A549 (cell line): ENCODE measurements around the gene MAP2. TPM values are rescaled to one million over a fixed set of nuclear protein-coding genes. Genes with fewer than 3 reads are reported as not detected.

Experiments
- ATAC-seq, 2 experiments: fragments of 200-7000 bp in 1 of 2; fragments of >200 bp in 1 of 2; cut with Nextera tagmentation in 1 of 2; cut with Tn5 transposase in 1 of 2; 3 replicates each; pipeline versions ENCODE4 v1.8.0 to v1.9.1; 2018 to 2020; ENCODE audit warnings: mild to moderate bottlenecking in 1 of 2, moderate library complexity in 1 of 2
- CTCF ChIA-PET: fragments of 300-600 bp; sonication (Branson Sonifier 250); formaldehyde crosslinking; extraction: SDS; loops from one replicate; lab custom pipeline; 2021; ENCODE audit warnings: antibody characterized with exemption, inconsistent platforms; lab: Yijun Ruan, JAX
- POLR2A ChIA-PET: fragments of 350-600 bp; formaldehyde crosslinking; extraction: SDS; loops from one replicate; lab custom pipeline; 2021; ENCODE audit warnings: antibody characterized with exemption, inconsistent platforms; lab: Yijun Ruan, JAX
- DNase-seq, 2 experiments: peaks; one replicate each; pipeline versions ENCODE4 v3.0.0 to v3.0.0-alpha.2; 2011 to 2016; ENCODE audit warnings: low read depth in 1 of 2, low spot score in 1 of 2
- FAIRE-seq: peaks from 2 replicates; lab custom pipeline; 2011; peaks lifted over from hg19 to GRCh38; lab: Jason Lieb, UNC
- H3K27ac ChIP-seq, 2 experiments: fragments of >200 bp; sonication (Bioruptor Twin); formaldehyde crosslinking; 3 replicates each; pipeline ENCODE4 v1.5.1; 2016 to 2017
- H3K4me1 ChIP-seq: fragments of >200 bp; sonication (Bioruptor Twin); formaldehyde crosslinking; 3 replicates; pipeline ENCODE4 v1.6.1; 2016
- H3K4me2 ChIP-seq: fragments of >200 bp; sonication (Bioruptor Twin); formaldehyde crosslinking; 3 replicates; pipeline ENCODE4 v1.6.1; 2016
- H3K4me3 ChIP-seq: fragments of >200 bp; sonication (Bioruptor Twin); formaldehyde crosslinking; 3 replicates; pipeline ENCODE4 v1.5.1; 2016
- H3K9me3 ChIP-seq: fragments of >200 bp; sonication (Bioruptor Twin); formaldehyde crosslinking; 3 replicates; pipeline ENCODE4 v1.6.1; 2016
- CHD2 ChIP-seq: fragments of 150-350 bp; IDR thresholded peaks from 2 replicates; pipeline ENCODE4 v1.6.1; 2014; ENCODE audit warnings: low read length; ENCODE audit not compliant: partially characterized antibody
- CHD4 ChIP-seq: fragments of 200-600 bp; sonication (generic); IDR thresholded peaks from 2 replicates; pipeline ENCODE4 v1.6.1; 2016; ENCODE audit warnings: antibody characterized with exemption, mild to moderate bottlenecking, borderline replicate concordance
- ELK1 ChIP-seq: fragments of 150-350 bp; IDR thresholded peaks from 2 replicates; pipeline ENCODE4 v1.6.1; 2014; ENCODE audit warnings: low read depth, mild to moderate bottlenecking, low read length
- EP300 ChIP-seq, 2 experiments: fragments of >200 bp; sonication (Bioruptor Twin); formaldehyde crosslinking; IDR thresholded peaks; 2 replicates in 1 of 2; 3 replicates in 1 of 2; pipeline ENCODE4 v1.6.1; 2016 to 2017
- FOSB ChIP-seq: fragments of 250-450 bp; sonication (Bioruptor Pico); IDR thresholded peaks from 2 replicates; pipeline ENCODE4 v1.5.0; 2020; ENCODE audit warnings: mild to moderate bottlenecking, moderate library complexity
- FOSL2 ChIP-seq, 2 experiments: fragments of 450-650 bp in 1 of 2; fragments of >200 bp in 1 of 2; sonication (Bioruptor Twin) in 1 of 2; formaldehyde crosslinking; IDR thresholded peaks; 2 replicates each; pipeline versions ENCODE4 v1.5.0 to v1.6.1; 2016 to 2020; ENCODE audit warnings: mild to moderate bottlenecking in 1 of 2, moderate library complexity in 1 of 2
- FOXS1 ChIP-seq: fragments of 250-450 bp; sonication (Bioruptor Pico); IDR thresholded peaks from 2 replicates; pipeline ENCODE4 v1.5.0; 2020; ENCODE audit warnings: mild to moderate bottlenecking, moderate library complexity
- HDAC2 ChIP-seq: fragments of 200-600 bp; sonication (generic); IDR thresholded peaks from 2 replicates; pipeline ENCODE4 v1.6.1; 2016
- HEYL ChIP-seq: fragments of 250-450 bp; sonication (Bioruptor Pico); IDR thresholded peaks from 2 replicates; pipeline ENCODE4 v1.8.0; 2021; ENCODE audit warnings: mild to moderate bottlenecking, moderate library complexity
- HMGXB4 ChIP-seq: fragments of 250-450 bp; sonication (Bioruptor Pico); IDR thresholded peaks from 2 replicates; pipeline ENCODE4 v1.5.0; 2021; ENCODE audit warnings: mild to moderate bottlenecking, moderate library complexity, borderline replicate concordance
- HOXA7 ChIP-seq: fragments of 250-450 bp; sonication (Bioruptor Pico); IDR thresholded peaks from 2 replicates; pipeline ENCODE4 v1.5.0; 2020; ENCODE audit warnings: mild to moderate bottlenecking, moderate library complexity
- HOXB13 ChIP-seq: fragments of 250-450 bp; sonication (Bioruptor Pico); IDR thresholded peaks from 2 replicates; pipeline ENCODE4 v1.5.0; 2020; ENCODE audit warnings: low read depth, mild to moderate bottlenecking, moderate library complexity
- HOXB5 ChIP-seq: fragments of 250-450 bp; sonication (Bioruptor Pico); IDR thresholded peaks from 2 replicates; pipeline ENCODE4 v1.5.0; 2020; ENCODE audit warnings: mild to moderate bottlenecking, moderate library complexity
- KDM1A ChIP-seq: fragments of 200-600 bp; sonication (generic); IDR thresholded peaks from 2 replicates; pipeline ENCODE4 v1.6.1; 2016; ENCODE audit warnings: low read depth, mild to moderate bottlenecking
- POLR2AphosphoS2 ChIP-seq: conservative IDR thresholded peaks from 2 replicates; pipeline ENCODE4 v1.6.1; 2012; ENCODE audit warnings: low read length, improper control_type of control experiment, inconsistent platforms
- RCOR1 ChIP-seq: fragments of 150-350 bp; IDR thresholded peaks from 2 replicates; pipeline ENCODE4 v1.6.1; 2014; ENCODE audit warnings: antibody characterized with exemption, low read length, low read depth
- REST ChIP-seq: fragments of 200-600 bp; sonication (generic); IDR thresholded peaks from 2 replicates; pipeline ENCODE4 v1.6.1; 2016; ENCODE audit warnings: antibody characterized with exemption, mild to moderate bottlenecking, moderate library complexity
- TP53 ChIP-seq: fragments of 250-450 bp; sonication (Bioruptor Pico); IDR thresholded peaks from 2 replicates; pipeline ENCODE4 v1.5.0; 2021; ENCODE audit warnings: mild to moderate bottlenecking, moderate library complexity
- USF2 ChIP-seq: fragments of 450-650 bp; IDR thresholded peaks from 2 replicates; pipeline ENCODE4 v1.6.1; 2014; ENCODE audit warnings: antibody characterized with exemption
- ZFP36 ChIP-seq: fragments of 450-650 bp; IDR thresholded peaks from 2 replicates; pipeline ENCODE4 v1.6.1; 2014; ENCODE audit warnings: borderline replicate concordance; ENCODE audit not compliant: partially characterized antibody
- ZNF302 ChIP-seq: fragments of 250-450 bp; sonication (Bioruptor Pico); IDR thresholded peaks from 2 replicates; pipeline ENCODE4 v1.9.0; 2021; ENCODE audit warnings: inconsistent platforms, mild to moderate bottlenecking, moderate library complexity
- ZSCAN20 ChIP-seq: fragments of 250-450 bp; sonication (Bioruptor Pico); IDR thresholded peaks from 2 replicates; pipeline ENCODE4 v1.8.0; 2022; ENCODE audit warnings: mild to moderate bottlenecking, moderate library complexity
- WGBS: methylation state at CpG from one replicate; pipeline ENCODE4 v1.1.6; 2017; ENCODE audit errors: missing lambda C conversion rate; 5-methylcytosine and 5-hydroxymethylcytosine counted together
- polyA plus RNA-seq, 4 experiments: library from polyadenylated mRNA; depleted of rRNA in 3 of 4; stranded (reverse); fragments of >200 nt; fragmentation: RNase III in 1 of 4; extraction: RNeasy Plus Mini Kit Qiagen cat#74134 plus additional on column Dnase treatment in 1 of 4; gene quantifications; 2 replicates in 3 of 4; 3 replicates in 1 of 4; pipeline ENCODE4 v1.2.3, GENCODE V29; 2011 to 2017

MAP2 gene
- polyA plus RNA-seq, 2 of the 4 experiments (the other 2 are of a cell fraction) = 0.53 to 1.8 TPM

- CTCF ChIA-PET = interaction anchor here (0.9 kb wide), 1 partner anchor 200 kb away, joined by 3 read pairs; no protein-coding TSS in a partner anchor
- 36% methylated on average over 2 of the region's 2 CpGs for WGBS
- no peak for FAIRE-seq
Measured at GRCh38 chr2:209534228-209534627, 110.4 kb downstream of the MAP2 start.

GRCh38 chr2:209536363-209536762 is 112.5 kb downstream of the MAP2 start:
- 67% methylated on average over 2 of the region's 2 CpGs for WGBS

More at GRCh38 chr2:209534228-209534627, 110.4 kb downstream of the MAP2 start:
- no peak for TF ChIP-seq POLR2AphosphoS2
- no peak for TF ChIP-seq TP53 (CRISPR knock-in tag)
- TF ChIP-seq HOXB5 = no peak
- TF ChIP-seq HDAC2 = no peak
- TF ChIP-seq CHD2 = no peak
- no peak for TF ChIP-seq HEYL
- no peaks in the 10 kb centered on the region for H3K4me1 ChIP-seq
- H3K4me3 ChIP-seq = no peak overlapping the region
- H3K27ac ChIP-seq = no peak overlapping the region
- no peak for ATAC-seq
- DNase-seq = no peak
- POLR2A ChIA-PET = no interaction called here
- H3K9me3 ChIP-seq = no peaks in the 10 kb centered on the region
- no peak overlapping the region for H3K4me2 ChIP-seq

More at GRCh38 chr2:209536363-209536762, 112.5 kb downstream of the MAP2 start:
- Histone ChIP-seq H3K9me3 (no peaks in the 10 kb centered on the region), H3K4me1 (no peaks in the 10 kb centered on the region), H3K27ac (no peak overlapping the region), H3K4me3 (no peak overlapping the region), H3K4me2 (no peak overlapping the region)
- CTCF ChIA-PET = interaction anchor here (2.3 kb wide), 1 partner anchor 112 kb away, joined by 9 read pairs; the partner anchor contains the start of gene MAP2
- TF ChIP-seq KDM1A (no peak), REST (no peak), FOSB (CRISPR knock-in tag) (no peak), FOSL2 (IDR thresholded peaks at IDR 0.05) (no peak), FOSL2 (CRISPR knock-in tag; IDR thresholded peaks at IDR 0.05) (no peak), USF2 (no peak), HMGXB4 (CRISPR knock-in tag) (no peak), POLR2AphosphoS2 (no peak), HOXB13 (no peak), EP300 (IDR thresholded peaks at IDR 0.05) (no peak), ZFP36 (no peak), FOXS1 (CRISPR knock-in tag) (no peak), RCOR1 (no peak), ZSCAN20 (CRISPR knock-in tag) (no peak), HEYL (no peak), CHD4 (no peak), HOXA7 (CRISPR knock-in tag) (no peak), ZNF302 (CRISPR knock-in tag) (no peak), CHD2 (no peak), ELK1 (no peak)
- DNase-seq (no peak), FAIRE-seq (no peak), ATAC-seq (no peak)
- POLR2A ChIA-PET = no interaction called here
